Measurements from ENCODE around the gene GPLD1.

DNA sequence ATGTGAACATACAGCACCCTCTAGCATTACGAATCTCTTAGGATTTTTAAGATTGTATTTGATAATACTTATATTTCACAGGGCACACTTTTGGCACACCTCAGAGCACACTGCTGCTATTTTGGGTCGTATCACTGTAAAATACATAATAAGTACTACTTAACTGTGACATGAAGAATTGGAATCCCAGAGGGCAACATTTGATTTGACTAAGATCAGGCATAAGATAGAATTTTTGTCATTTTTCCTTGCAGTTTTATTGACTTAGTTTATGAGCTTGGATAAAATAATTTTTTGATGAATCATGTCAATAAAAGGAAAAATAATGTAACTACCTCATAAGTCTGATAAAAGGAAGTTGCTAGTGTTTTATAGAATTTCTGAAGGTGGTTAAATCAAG, 64.3 kb downstream of the GPLD1 start:
- no peak for TF ChIP-seq CTCF (conservative IDR thresholded peaks at IDR 0.05; ENCODE audit: low read depth in 2 of 2)
- TF ChIP-seq NANOG (IDR thresholded peaks at IDR 0.05; ENCODE audit: borderline replicate concordance) = no peak
- TF ChIP-seq, protein P1, sequence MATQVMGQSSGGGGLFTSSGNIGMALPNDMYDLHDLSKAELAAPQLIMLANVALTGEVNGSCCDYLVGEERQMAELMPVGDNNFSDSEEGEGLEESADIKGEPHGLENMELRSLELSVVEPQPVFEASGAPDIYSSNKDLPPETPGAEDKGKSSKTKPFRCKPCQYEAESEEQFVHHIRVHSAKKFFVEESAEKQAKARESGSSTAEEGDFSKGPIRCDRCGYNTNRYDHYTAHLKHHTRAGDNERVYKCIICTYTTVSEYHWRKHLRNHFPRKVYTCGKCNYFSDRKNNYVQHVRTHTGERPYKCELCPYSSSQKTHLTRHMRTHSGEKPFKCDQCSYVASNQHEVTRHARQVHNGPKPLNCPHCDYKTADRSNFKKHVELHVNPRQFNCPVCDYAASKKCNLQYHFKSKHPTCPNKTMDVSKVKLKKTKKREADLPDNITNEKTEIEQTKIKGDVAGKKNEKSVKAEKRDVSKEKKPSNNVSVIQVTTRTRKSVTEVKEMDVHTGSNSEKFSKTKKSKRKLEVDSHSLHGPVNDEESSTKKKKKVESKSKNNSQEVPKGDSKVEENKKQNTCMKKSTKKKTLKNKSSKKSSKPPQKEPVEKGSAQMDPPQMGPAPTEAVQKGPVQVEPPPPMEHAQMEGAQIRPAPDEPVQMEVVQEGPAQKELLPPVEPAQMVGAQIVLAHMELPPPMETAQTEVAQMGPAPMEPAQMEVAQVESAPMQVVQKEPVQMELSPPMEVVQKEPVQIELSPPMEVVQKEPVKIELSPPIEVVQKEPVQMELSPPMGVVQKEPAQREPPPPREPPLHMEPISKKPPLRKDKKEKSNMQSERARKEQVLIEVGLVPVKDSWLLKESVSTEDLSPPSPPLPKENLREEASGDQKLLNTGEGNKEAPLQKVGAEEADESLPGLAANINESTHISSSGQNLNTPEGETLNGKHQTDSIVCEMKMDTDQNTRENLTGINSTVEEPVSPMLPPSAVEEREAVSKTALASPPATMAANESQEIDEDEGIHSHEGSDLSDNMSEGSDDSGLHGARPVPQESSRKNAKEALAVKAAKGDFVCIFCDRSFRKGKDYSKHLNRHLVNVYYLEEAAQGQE (IDR thresholded peaks at IDR 0.05; ENCODE audit: unreplicated experiment) = no peak
- no peak for TF ChIP-seq EZH2 (IDR thresholded peaks at IDR 0.05; ENCODE audit: low read depth, unreplicated experiment)
- no peak for TF ChIP-seq JUNB (IDR thresholded peaks at IDR 0.05; ENCODE audit: unreplicated experiment)
- no peak for TF ChIP-seq EZH2phosphoT487 (IDR thresholded peaks at IDR 0.05; ENCODE audit: unreplicated experiment)
- TF ChIP-seq CREB1 (CRISPR knock-in tag; IDR thresholded peaks at IDR 0.05; ENCODE audit: low read depth) = no peak

Data from GM23338 (cell line).